HCT116 (cell line): ENCODE data around the gene MAGEA4. TPM values are rescaled to one million over a fixed set of nuclear protein-coding genes. Genes with fewer than 3 reads are reported as not detected.

Source experiments
- ATAC-seq: fragments of 200-7000 bp; cut with Tn5 transposase; 2 replicates; pipeline ENCODE4 v1.9.1; 2020; ENCODE audit warnings: mild to moderate bottlenecking, moderate library complexity
- BruUV-seq: library from RNA; stranded (reverse); fragments of 400-500 nt; replicated peaks from 2 replicates; lab custom pipeline; 2021; lab: Mats Ljungman, UMichigan
- CTCF ChIA-PET: fragments of 300-600 bp; sonication (Branson Sonifier 250); formaldehyde crosslinking; loops from one replicate; lab custom pipeline; 2021; ENCODE audit warnings: antibody characterized with exemption; lab: Charles Lee
- POLR2A ChIA-PET: fragments of 300-600, 350-600 bp; sonication (Branson Sonifier 250); formaldehyde crosslinking; loops from one replicate; lab custom pipeline; 2021; ENCODE audit warnings: antibody characterized with exemption; lab: Charles Lee
- RAD21 ChIA-PET, 2 experiments: fragments of 300-600 bp; sonication (Branson Sonifier 250); formaldehyde crosslinking; loops; one replicate each; lab custom pipeline; 2023; ENCODE audit warnings: low total read pairs in 2 of 2; ENCODE audit not compliant: uncharacterized antibody in 2 of 2, unreplicated experiment in 2 of 2, low non-redundant PET in 1 of 2; lab: Charles Lee
- DNase-seq: peaks from one replicate; pipeline ENCODE4 v3.0.0-alpha.2; 2010; ENCODE audit warnings: low read depth, low spot score
- H2AFZ ChIP-seq: fragments of 200-600 bp; shearing (Covaris generic), sonication (generic); 2 replicates; pipeline ENCODE4 v1.6.1; 2017; ENCODE audit warnings: low read depth, mixed run types, mixed read lengths, antibody characterized with exemption, low read length; ENCODE audit not compliant: poor library complexity, severe bottlenecking
- H3K27ac ChIP-seq: 2 replicates; pipeline ENCODE4 v1.5.1; 2012; ENCODE audit warnings: low read depth, low read length
- H3K27me3 ChIP-seq: fragments of 200-600 bp; sonication (generic); 2 replicates; pipeline ENCODE4 v1.6.1; 2016; ENCODE audit warnings: mixed run types, low read length, mixed read lengths; ENCODE audit not compliant: insufficient read depth
- H3K36me3 ChIP-seq, 2 experiments: fragments of 200-500 bp in 1 of 2; fragments of 200-600 bp in 1 of 2; sonication (Bioruptor generic) in 1 of 2; sonication (generic) in 1 of 2; 2 replicates each; pipeline versions ENCODE4 v1.5.1 to v1.6.1; 2014 to 2016; ENCODE audit warnings: low read length in 2 of 2, inconsistent platforms in 1 of 2, mixed read lengths in 1 of 2, mixed run types in 1 of 2; ENCODE audit not compliant: insufficient read depth in 2 of 2, control insufficient read depth in 1 of 2
- H3K4me1 ChIP-seq, 2 experiments: fragments of 200-600 bp in 1 of 2; sonication (generic) in 1 of 2; 2 replicates each; pipeline versions ENCODE4 v1.5.1 to v1.6.1; 2012 to 2017; ENCODE audit warnings: low read length in 2 of 2, inconsistent platforms in 1 of 2, mild to moderate bottlenecking in 1 of 2, mixed read lengths in 1 of 2, mixed run types in 1 of 2, moderate library complexity in 1 of 2; ENCODE audit not compliant: insufficient read depth in 2 of 2, control insufficient read depth in 1 of 2
- H3K4me2 ChIP-seq: fragments of 200-600 bp; sonication (generic); 2 replicates; pipeline ENCODE4 v1.6.1; 2017; ENCODE audit warnings: mixed run types, low read length, mixed read lengths
- H3K4me3 ChIP-seq, 2 experiments: fragments of 200-600 bp in 1 of 2; sonication (generic) in 1 of 2; replicated peaks in 1 of 2; 2 replicates each; pipeline ENCODE4 v1.5.1; 2011 to 2016; ENCODE audit warnings: low read length in 2 of 2, control low read depth in 1 of 2, low read depth in 1 of 2, mild to moderate bottlenecking in 1 of 2, mixed read lengths in 1 of 2, mixed run types in 1 of 2
- H3K79me2 ChIP-seq: fragments of 200-600 bp; sonication (generic); 2 replicates; pipeline ENCODE4 v1.6.1; 2017; ENCODE audit warnings: mild to moderate bottlenecking, mixed run types, low read length, moderate library complexity, mixed read lengths; ENCODE audit not compliant: insufficient read depth
- H3K9ac ChIP-seq: fragments of 200-600 bp; sonication (generic); 2 replicates; pipeline ENCODE4 v1.6.1; 2016; ENCODE audit warnings: low read length, mixed read lengths
- H3K9me2 ChIP-seq: fragments of 200-600 bp; sonication (generic), shearing (Covaris generic); 2 replicates; pipeline ENCODE4 v1.6.1; 2017; ENCODE audit warnings: mixed run types, mild to moderate bottlenecking, moderate library complexity; ENCODE audit not compliant: insufficient read depth
- H3K9me3 ChIP-seq, 2 experiments: fragments of 200-500 bp in 1 of 2; fragments of 200-600 bp in 1 of 2; sonication (Bioruptor generic) in 1 of 2; sonication (generic) in 1 of 2; 2 replicates each; pipeline ENCODE4 v1.6.1; 2014 to 2017; ENCODE audit warnings: low read length in 2 of 2, mixed read lengths in 2 of 2, inconsistent platforms in 1 of 2, low read depth in 1 of 2, mild to moderate bottlenecking in 1 of 2, mixed run types in 1 of 2, moderate library complexity in 1 of 2; ENCODE audit not compliant: control insufficient read depth in 1 of 2, insufficient read depth in 1 of 2
- H4K20me1 ChIP-seq: fragments of 200-600 bp; sonication (generic), shearing (Covaris generic); 2 replicates; pipeline ENCODE4 v1.6.1; 2017; ENCODE audit warnings: mixed run types, mild to moderate bottlenecking, moderate library complexity; ENCODE audit not compliant: insufficient read depth
- ATF3 ChIP-seq: IDR thresholded peaks from 2 replicates; pipeline ENCODE4 v1.6.1; 2012
- CBX3 ChIP-seq: IDR thresholded peaks from 2 replicates; pipeline ENCODE4 v1.6.1; 2012; ENCODE audit warnings: low read depth
- ELF1 ChIP-seq: IDR thresholded peaks from 2 replicates; pipeline ENCODE4 v1.6.1; 2012; ENCODE audit warnings: low read depth, borderline replicate concordance
- FOSL1 ChIP-seq: IDR thresholded peaks from 2 replicates; pipeline ENCODE4 v1.6.1; 2012; ENCODE audit warnings: low read depth
- POLR2A ChIP-seq: IDR thresholded peaks from 2 replicates; pipeline ENCODE4 v1.7.0; 2011; ENCODE audit warnings: borderline replicate concordance; ENCODE audit not compliant: insufficient read depth, insufficient read length; ENCODE audit errors: extremely low read depth
- POLR2AphosphoS5 ChIP-seq: IDR thresholded peaks from 2 replicates; pipeline ENCODE4 v1.6.1; 2011; ENCODE audit warnings: mild to moderate bottlenecking, low read depth, low read length, moderate library complexity
- SIN3A ChIP-seq: IDR thresholded peaks from 2 replicates; pipeline ENCODE4 v1.6.1; 2012; ENCODE audit warnings: low read depth
- SP1 ChIP-seq: IDR thresholded peaks from 2 replicates; pipeline ENCODE4 v1.6.1; 2012; ENCODE audit warnings: low read depth
- SRF ChIP-seq: IDR thresholded peaks from 2 replicates; pipeline ENCODE4 v1.6.1; 2012; ENCODE audit warnings: low read depth
- TCF7L2 ChIP-seq: IDR thresholded peaks from 2 replicates; pipeline ENCODE4 v1.7.0; 2011; ENCODE audit warnings: borderline replicate concordance, inconsistent platforms; ENCODE audit not compliant: insufficient read depth, insufficient read length; ENCODE audit errors: extremely low read depth
- YY1 ChIP-seq: IDR thresholded peaks from 2 replicates; pipeline ENCODE4 v1.6.1; 2011; ENCODE audit warnings: low read length, low read depth, moderate library complexity, mild to moderate bottlenecking; ENCODE audit not compliant: insufficient replicate concordance; ENCODE audit errors: extremely low read depth
- ZNF274 ChIP-seq: fragments of 200-500 bp; sonication (Bioruptor generic); IDR thresholded peaks from 2 replicates; pipeline ENCODE4 v1.6.1; 2014; ENCODE audit warnings: mild to moderate bottlenecking, low read depth, low read length, inconsistent platforms
- intact Hi-C: fragments of 100-400 bp; cut with micrococcal nuclease; formaldehyde crosslinking; loops from 2 replicates; pipeline ENCODE4 v1.10.0; 2022
- total RNA-seq: library from RNA; stranded (reverse); gene quantifications from one replicate; pipeline ENCODE4 v1.2.1, GENCODE V29; 2021; ENCODE audit not compliant: unreplicated experiment
- TF ChIP-seq, protein P1 (sequence below): IDR thresholded peaks from 2 replicates; pipeline ENCODE4 v1.6.1; 2011; ENCODE audit warnings: mild to moderate bottlenecking, low read length, moderate library complexity; ENCODE audit not compliant: insufficient replicate concordance; ENCODE audit errors: extremely low read depth

The MAGEA4 gene
- total RNA-seq, 1 experiment from 2014 or later, result not detected

DNA sequence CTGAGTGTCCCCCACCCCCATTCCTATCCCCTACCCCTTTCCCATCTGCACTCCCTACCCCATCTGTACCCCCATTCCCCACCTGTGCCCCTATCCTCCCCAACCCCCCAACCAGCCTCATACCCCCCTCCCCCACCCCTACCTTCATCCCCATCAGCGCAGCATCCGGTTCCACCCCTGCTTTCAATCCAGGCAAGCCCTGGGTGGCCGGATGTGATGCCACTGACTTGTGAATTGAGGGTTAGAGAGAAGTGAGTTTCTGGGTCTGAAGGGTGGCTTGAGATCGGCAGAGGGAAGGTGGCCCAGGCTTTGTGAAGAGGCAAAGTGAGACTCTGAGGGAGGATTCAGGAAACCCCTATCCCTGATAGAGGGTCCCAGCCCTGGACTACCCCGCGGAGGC, 7.8 kb downstream of the MAGEA4 start:
- DNase-seq (no peak), ATAC-seq (no peak)
- H3K4me2 ChIP-seq, result no peak overlapping the region
- TF ChIP-seq FOSL1 (no peak), SIN3A (no peak), ATF3 (no peak), ELF1 (no peak), POLR2A (no peak), CBX3 (no peak), TCF7L2 (no peak), YY1 (no peak), SP1 (no peak), SRF (no peak), POLR2AphosphoS5 (no peak), ZNF274 (no peak)
- TF ChIP-seq, protein P1, sequence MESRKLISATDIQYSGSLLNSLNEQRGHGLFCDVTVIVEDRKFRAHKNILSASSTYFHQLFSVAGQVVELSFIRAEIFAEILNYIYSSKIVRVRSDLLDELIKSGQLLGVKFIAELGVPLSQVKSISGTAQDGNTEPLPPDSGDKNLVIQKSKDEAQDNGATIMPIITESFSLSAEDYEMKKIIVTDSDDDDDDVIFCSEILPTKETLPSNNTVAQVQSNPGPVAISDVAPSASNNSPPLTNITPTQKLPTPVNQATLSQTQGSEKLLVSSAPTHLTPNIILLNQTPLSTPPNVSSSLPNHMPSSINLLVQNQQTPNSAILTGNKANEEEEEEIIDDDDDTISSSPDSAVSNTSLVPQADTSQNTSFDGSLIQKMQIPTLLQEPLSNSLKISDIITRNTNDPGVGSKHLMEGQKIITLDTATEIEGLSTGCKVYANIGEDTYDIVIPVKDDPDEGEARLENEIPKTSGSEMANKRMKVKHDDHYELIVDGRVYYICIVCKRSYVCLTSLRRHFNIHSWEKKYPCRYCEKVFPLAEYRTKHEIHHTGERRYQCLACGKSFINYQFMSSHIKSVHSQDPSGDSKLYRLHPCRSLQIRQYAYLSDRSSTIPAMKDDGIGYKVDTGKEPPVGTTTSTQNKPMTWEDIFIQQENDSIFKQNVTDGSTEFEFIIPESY, result no peak
- RAD21 ChIA-PET, result no interaction called here
- no TSS peak for BruUV-seq
- intact Hi-C loops, result no loop called here
- no peaks in the 10 kb centered on the region for H3K9me3 ChIP-seq
- H3K4me1 ChIP-seq, result no peaks in the 10 kb centered on the region
- no peak overlapping the region for H3K9ac ChIP-seq
- no peak overlapping the region for H2AFZ ChIP-seq
- H3K4me3 ChIP-seq, result no peak overlapping the region
- H3K27me3 ChIP-seq, result no peaks in the 10 kb centered on the region
- CTCF ChIA-PET, result no interaction called here
- no peaks in the 10 kb centered on the region for H3K36me3 ChIP-seq
- POLR2A ChIA-PET, result no interaction called here
- no peaks in the 10 kb centered on the region for H3K9me2 ChIP-seq
- H3K79me2 ChIP-seq, result no peaks in the 10 kb centered on the region
- no peaks in the 10 kb centered on the region for H4K20me1 ChIP-seq
- H3K27ac ChIP-seq, result no peak overlapping the region
